ENCODE measurements around the gene ZNF761.
"Not testable (repeated sequence)": the region's sequence is repeated elsewhere in the genome, so short reads cannot be mapped to it uniquely, and the experiment has no call there.

- TF ChIP-seq CTCF (conservative IDR thresholded peaks at IDR 0.05); ZFX (IDR thresholded peaks at IDR 0.05): not testable (repeated sequence)
These were observed 36.8 kb downstream of the ZNF761 start for GRCh38 chr19:53468628-53469027.
